GM18861 (cell line): ENCODE data around the gene RAB3A.
A peak's percentile ranks its signal among the peaks of the same experiment; 100 is the strongest.

Experiments used
- ATAC-seq: cut with Tn5 transposase; IDR thresholded peaks from one replicate; pipeline ENCODE4 v1.9.1; 2021; ENCODE audit not compliant: unreplicated experiment

The RAB3A gene

GRCh38 chr19:18202397-18202777 is 1.5 kb downstream of the RAB3A start:
- no peak for ATAC-seq

DNA sequence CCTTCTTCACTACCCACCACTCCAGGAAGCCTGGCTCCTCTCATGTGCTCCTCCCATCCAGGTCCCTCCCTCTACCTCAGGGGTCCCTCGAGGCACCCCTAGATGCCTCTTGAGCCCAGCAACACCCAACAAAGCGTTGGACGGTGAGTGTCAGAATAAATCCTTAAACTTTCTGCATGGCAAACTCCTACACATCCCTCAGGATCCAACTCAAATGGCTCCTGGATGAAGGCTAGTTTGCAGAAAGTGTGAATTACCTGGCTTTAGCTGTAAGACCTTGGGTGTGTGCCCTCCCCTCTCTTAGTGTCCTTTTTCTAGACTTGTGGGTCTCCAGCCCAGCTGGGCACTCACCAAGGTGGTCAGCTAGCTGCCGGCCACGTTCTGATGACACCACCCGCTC is 5.5 kb downstream of the RAB3A start:
- no peak for ATAC-seq

DNA sequence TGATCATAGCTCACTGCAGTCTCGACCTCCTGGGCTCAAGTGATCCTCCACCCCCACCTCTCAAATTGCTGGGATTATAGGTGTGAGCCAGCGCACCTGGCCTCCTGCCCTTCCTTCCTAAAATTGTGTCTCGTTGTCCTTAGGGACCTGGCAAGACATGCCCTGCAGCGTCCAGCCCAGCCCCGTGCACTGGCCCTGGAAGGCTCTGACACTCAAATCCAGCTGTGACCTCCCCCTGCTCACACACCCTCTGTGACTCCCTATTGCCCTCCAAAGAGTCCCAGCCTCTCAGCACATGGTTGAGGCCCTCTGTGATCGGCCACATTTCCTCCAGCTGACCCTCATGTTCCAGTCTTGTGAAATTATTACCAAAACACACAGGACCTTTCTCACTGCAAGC is 5.9 kb downstream of the RAB3A start:
- ATAC-seq = no peak

- ATAC-seq = no peak
These were observed 6.5 kb downstream of the RAB3A start for GRCh38 chr19:18197306-18197705.

DNA sequence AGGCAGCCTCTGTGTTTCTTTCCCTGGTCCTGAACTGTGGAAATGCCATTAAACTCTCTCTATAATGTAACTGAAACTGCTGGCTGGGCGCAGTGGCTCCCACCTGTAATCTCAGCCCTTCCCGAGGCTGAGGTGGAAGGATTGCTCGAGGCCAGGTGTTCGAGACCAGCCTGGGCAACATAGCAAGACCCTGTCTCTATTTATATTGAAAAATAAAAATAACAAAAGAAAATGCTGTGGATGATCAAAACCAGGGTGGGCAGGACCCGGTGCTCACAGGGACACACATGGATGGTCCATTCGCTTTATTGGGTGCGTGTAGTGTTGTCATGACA is 7.4 kb downstream of the RAB3A start:
- no peak for ATAC-seq

DNA sequence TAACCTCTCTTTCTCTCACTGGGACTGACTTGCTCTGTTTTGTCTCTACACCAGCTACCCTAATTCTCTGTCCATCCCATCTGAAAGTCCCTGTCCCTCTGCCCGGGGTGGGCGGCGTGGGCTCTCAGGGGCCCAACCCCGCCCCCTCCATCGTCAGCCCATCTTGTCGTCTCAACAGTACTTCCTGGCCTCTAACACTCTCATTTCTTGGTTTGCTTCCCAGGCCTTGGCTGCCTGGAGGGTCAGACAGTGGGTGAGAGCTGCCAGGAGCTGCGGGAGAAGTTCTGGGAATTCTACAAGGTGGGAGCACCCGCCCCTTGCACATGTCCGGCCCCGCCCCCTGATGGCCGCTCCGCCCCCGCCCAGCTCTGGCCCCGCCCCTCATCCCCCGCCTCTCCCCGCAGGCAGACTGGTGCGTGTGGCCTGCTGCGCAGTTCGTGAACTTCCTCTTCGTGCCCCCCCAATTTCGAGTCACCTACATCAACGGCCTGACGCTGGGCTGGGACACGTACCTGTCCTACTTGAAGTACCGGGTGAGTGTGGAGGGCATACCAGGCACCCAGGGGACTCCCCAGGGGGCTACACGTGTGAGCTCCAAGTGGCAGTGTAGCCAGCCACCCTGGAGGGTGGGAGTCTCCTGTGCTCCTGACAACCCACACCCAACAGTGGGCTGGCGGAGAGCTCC is 9.1 kb downstream of the RAB3A start:
- no peak for ATAC-seq

GRCh38 chr19:18194181-18194530 is 9.7 kb downstream of the RAB3A start:
- ATAC-seq = no peak

DNA sequence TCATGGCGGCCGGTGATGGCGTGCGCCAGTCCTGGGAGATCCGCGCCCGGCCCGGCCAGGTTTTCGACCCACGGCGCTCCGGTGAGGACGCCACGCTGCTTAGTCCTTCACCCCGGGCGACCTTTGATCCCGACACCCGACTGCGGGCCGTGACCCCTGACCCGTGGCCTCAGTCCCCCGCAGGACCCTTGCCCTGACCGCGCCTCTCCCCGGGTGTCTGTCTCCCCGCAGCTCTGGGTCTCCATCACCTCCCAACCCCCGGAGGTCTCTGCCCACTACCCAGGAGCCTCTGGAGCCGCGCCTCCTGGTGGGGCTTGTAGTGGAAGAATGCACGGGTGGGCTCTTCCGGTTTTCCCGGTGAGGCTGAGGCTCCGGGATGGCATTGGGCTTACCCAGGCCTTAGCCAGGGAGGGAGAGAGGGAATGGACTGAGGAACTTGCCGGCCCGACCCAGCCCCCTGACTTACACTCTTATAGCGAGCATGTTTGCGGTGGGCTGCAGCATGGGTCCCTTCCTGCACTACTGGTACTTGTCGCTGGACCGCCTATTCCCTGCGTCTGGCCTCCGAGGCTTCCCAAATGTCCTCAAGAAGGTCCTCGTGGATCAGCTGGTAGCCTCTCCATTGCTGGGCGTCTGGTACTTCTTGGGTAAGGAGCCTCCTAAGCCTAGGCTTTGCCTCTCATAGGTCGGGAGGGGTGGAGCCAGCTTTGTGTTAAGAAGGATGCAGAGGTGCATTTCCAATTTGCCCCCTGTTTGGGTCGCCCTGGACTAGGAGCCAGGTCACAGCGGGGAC is 10.3 kb downstream of the RAB3A start:
- no peak for ATAC-seq

- peak; percentile 69 for ATAC-seq
These were observed 11.0 kb downstream of the RAB3A start, which contains the start of gene MPV17L2 for GRCh38 chr19:18192673-18193387. MPV17L2 (plus strand) TSS chr19:18193218; CDS start chr19:18193282, 64 bp downstream.

DNA sequence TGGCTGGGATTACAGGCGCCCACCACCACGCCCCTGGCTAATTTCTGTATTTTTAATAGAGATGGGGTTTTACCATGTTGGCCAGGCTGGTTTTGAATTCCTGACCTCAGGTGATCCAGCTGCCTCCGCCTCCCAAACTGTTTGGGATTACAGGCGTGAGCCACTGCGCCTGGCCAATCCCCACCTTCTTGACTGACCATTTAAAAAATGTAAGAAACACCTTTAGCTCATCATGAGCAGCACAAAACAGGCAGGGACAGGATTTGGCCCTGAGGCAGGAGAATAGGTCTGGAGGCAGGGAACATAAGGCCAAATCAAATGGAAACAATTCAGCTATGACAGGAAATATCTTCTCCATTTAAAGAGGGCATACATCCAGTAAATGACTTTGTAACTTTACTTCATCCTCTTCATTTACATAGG is 12.2 kb downstream of the RAB3A start:
- ATAC-seq = no peak

GRCh38 chr19:18190278-18190677 is 13.6 kb downstream of the RAB3A start:
- no peak for ATAC-seq

GRCh38 chr19:18185538-18185937 is 18.3 kb downstream of the RAB3A start:
- ATAC-seq = no peak

GRCh38 chr19:18183529-18183928 is 20.3 kb downstream of the RAB3A start:
- ATAC-seq = no peak

DNA sequence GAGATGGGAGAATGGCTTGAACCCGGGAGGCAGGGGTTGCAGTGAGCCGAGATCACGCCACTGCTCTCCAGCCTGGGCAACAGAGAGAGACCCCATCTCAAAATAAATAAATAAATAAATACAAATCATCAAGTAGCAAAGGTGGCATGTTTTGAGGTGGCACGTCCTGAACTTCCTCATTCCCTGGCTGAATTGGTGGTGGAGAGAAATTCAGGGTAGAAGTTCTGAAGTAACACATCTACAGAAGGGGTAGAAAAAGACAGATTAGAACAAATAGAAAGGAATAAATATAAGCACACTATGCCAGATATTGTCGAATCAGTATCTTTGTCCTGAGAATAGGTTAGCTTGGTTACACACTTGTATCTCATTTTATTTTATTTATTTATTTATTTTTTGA is 23.9 kb downstream of the RAB3A start:
- ATAC-seq = no peak

- no peak for ATAC-seq
These were observed 27.2 kb downstream of the RAB3A start for GRCh38 chr19:18176367-18177310.

DNA sequence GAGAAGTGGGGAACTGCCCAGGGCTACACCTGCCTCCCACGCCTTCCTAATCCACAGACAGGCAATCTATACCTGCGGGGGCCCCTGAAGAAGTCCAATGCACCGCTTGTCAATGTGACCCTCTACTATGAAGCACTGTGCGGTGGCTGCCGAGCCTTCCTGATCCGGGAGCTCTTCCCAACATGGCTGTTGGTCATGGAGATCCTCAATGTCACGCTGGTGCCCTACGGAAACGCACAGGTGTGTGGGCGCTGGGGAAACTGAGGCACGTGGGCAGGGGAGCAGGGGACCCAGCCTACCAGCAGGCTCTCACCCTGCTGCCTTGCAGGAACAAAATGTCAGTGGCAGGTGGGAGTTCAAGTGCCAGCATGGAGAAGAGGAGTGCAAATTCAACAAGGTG is 28.9 kb downstream of the RAB3A start:
- ATAC-seq = no peak

- ATAC-seq = peak; percentile 38
These were observed 30.1 kb downstream of the RAB3A start, which contains the start of gene IFI30 for GRCh38 chr19:18173572-18174288. IFI30 (plus strand) TSS chr19:18173813; CDS start chr19:18173842, 29 bp downstream.

DNA sequence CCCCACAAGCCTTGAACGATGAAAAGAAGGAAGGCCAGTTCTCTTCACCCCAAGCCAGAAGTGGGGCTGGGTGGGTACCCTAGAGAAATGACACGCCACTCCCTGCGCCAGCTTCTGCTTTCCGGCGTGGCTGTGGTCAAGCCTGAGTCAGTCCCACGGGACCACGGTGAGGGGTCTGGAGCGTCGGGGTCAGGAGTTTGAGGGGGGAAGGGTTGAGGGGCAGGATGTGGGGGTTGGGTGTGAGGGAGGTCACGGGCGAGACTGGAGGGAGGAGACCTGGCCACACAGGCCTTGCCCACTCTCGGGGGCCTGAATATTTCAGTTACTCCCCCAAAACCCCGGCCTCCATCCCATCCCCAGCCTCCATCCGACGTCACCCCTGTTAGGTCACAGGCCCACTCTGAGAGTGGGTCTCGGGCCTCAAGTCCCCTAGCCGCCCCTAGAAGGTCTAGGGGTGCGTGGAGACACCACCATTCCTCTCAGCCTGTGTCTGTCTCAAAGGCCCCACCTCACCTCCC is 30.7 kb downstream of the RAB3A start:
- peak; percentile 1 for ATAC-seq

DNA sequence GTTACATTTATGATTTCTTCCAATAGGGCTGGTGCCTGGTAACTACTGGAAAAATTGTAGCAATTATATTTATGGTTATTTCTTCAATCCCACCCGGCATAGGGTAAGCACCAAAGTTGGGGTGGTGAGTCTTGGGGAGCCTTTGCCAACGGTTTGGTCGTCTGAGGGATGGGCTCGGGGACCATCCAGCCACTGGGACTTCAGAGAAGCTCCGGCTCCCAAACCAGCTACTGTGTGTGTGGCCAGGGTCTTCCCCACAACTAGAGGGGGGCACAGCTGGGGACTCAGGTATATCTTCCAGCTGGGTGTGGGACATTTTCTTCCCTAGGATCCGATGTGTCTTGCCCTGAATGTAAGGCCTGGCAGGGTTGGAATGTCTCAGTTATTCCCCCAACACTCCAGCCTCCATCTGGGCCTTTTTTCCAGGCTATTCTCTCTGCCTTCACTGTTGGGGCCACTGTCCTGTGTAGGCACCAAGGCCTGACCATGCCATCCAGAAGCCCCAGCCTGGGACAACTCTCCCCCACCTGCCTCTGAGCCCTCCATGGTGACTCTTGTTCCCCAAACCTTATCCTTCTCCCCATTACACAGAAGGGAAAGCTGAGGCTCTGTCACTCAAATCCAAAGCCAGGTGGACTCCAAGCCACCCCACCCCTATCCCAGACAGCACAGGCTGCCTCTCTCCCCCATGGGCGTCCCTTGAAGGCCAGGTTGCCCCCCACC is 31.4 kb downstream of the RAB3A start:
- ATAC-seq = no peak
